HEK293 (cell line): ENCODE measurements around the gene SIRPB1.

Source experiments
- ZNF138 ChIP-seq: fragments of 450-650 bp; formaldehyde crosslinking; IDR thresholded peaks from 2 replicates; pipeline ENCODE4 v1.5.1; 2016; ENCODE audit warnings: missing biosample characterization, missing genetic modification characterization, borderline replicate concordance
- ZNF175 ChIP-seq: fragments of 450-650 bp; formaldehyde crosslinking; IDR thresholded peaks from 2 replicates; pipeline ENCODE4 v1.5.1; 2016; ENCODE audit warnings: missing biosample characterization, missing genetic modification characterization
- ZNF239 ChIP-seq: fragments of 450-650 bp; formaldehyde crosslinking; IDR thresholded peaks from 2 replicates; pipeline ENCODE4 v1.5.1; 2016; ENCODE audit warnings: missing biosample characterization, missing genetic modification characterization
- ZNF311 ChIP-seq: fragments of 450-650 bp; formaldehyde crosslinking; IDR thresholded peaks from 2 replicates; pipeline ENCODE4 v1.5.1; 2017; ENCODE audit warnings: missing biosample characterization, missing genetic modification characterization, borderline replicate concordance
- ZNF433 ChIP-seq: fragments of 450-650 bp; formaldehyde crosslinking; IDR thresholded peaks from 2 replicates; pipeline ENCODE4 v1.5.1; 2016; ENCODE audit warnings: missing biosample characterization, missing genetic modification characterization, low read depth
- ZNF596 ChIP-seq: fragments of 450-650 bp; IDR thresholded peaks from 2 replicates; pipeline ENCODE4 v1.5.0; 2018; ENCODE audit warnings: missing biosample characterization, mild to moderate bottlenecking, missing genetic modification characterization, moderate library complexity
- ZNF626 ChIP-seq: fragments of 450-650 bp; sonication (Bioruptor Pico); formaldehyde crosslinking; IDR thresholded peaks from 2 replicates; pipeline ENCODE4 v1.5.1; 2018; ENCODE audit warnings: missing biosample characterization, missing genetic modification characterization, inconsistent platforms
- ZNF785 ChIP-seq: fragments of 450-650 bp; formaldehyde crosslinking; IDR thresholded peaks from 2 replicates; pipeline ENCODE4 v1.5.1; 2016; ENCODE audit warnings: missing biosample characterization, missing genetic modification characterization
- TF ChIP-seq, protein P1 (sequence below): fragments of 450-650 bp; formaldehyde crosslinking; IDR thresholded peaks from 2 replicates; pipeline ENCODE4 v1.5.1; 2016; ENCODE audit warnings: missing biosample characterization, missing genetic modification characterization
- TF ChIP-seq, protein P2 (sequence below): sonication (generic); formaldehyde crosslinking; IDR thresholded peaks from 2 replicates; pipeline ENCODE4 v1.8.1; 2022; ENCODE audit warnings: mild to moderate bottlenecking, moderate library complexity, missing genetic modification reagents
- TF ChIP-seq, protein P3 (sequence below): fragments of 450-650 bp; formaldehyde crosslinking; IDR thresholded peaks from 2 replicates; pipeline ENCODE4 v1.5.1; 2016; ENCODE audit warnings: missing biosample characterization, missing genetic modification characterization, low read depth
- TF ChIP-seq, protein P4 (sequence below): fragments of 450-650 bp; formaldehyde crosslinking; IDR thresholded peaks from 2 replicates; pipeline ENCODE4 v1.5.1; 2016; ENCODE audit warnings: missing biosample characterization, missing genetic modification characterization

DNA sequence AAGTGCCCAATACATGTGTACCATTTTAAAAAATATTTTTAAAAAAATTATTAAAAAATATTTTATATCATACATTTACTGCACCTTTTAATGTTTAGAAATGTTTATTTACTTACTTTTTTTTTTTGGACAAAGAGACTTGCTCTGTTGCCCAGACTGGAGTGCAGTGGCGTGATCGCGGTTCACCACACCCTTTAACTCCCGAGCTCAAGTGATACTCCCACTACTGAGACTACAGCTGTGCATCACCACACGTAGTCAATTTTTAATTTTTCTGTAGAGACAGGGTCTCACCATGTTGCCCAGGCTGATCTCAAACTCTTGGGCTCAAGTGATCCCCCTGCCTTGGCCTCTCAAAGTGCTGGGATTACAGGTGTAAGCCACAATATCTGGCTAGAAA is 47.0 kb upstream of the SIRPB1 start:
- TF ChIP-seq ZNF138 (tag by site-specific recombination) (no peak), ZNF785 (tag by site-specific recombination) (no peak), ZNF175 (no peak), ZNF311 (tag by site-specific recombination) (no peak), ZNF239 (no peak), ZNF626 (tag by site-specific recombination) (no peak), ZNF433 (no peak), ZNF596 (tag by site-specific recombination) (no peak)
- TF ChIP-seq, protein P1, sequence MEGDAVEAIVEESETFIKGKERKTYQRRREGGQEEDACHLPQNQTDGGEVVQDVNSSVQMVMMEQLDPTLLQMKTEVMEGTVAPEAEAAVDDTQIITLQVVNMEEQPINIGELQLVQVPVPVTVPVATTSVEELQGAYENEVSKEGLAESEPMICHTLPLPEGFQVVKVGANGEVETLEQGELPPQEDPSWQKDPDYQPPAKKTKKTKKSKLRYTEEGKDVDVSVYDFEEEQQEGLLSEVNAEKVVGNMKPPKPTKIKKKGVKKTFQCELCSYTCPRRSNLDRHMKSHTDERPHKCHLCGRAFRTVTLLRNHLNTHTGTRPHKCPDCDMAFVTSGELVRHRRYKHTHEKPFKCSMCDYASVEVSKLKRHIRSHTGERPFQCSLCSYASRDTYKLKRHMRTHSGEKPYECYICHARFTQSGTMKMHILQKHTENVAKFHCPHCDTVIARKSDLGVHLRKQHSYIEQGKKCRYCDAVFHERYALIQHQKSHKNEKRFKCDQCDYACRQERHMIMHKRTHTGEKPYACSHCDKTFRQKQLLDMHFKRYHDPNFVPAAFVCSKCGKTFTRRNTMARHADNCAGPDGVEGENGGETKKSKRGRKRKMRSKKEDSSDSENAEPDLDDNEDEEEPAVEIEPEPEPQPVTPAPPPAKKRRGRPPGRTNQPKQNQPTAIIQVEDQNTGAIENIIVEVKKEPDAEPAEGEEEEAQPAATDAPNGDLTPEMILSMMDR (tag by site-specific recombination), result no peak
- TF ChIP-seq, protein P2, sequence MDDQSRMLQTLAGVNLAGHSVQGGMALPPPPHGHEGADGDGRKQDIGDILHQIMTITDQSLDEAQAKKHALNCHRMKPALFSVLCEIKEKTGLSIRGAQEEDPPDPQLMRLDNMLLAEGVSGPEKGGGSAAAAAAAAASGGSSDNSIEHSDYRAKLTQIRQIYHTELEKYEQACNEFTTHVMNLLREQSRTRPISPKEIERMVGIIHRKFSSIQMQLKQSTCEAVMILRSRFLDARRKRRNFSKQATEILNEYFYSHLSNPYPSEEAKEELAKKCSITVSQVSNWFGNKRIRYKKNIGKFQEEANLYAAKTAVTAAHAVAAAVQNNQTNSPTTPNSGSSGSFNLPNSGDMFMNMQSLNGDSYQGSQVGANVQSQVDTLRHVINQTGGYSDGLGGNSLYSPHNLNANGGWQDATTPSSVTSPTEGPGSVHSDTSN (CRISPR knock-in tag), result no peak
- TF ChIP-seq, protein P3, sequence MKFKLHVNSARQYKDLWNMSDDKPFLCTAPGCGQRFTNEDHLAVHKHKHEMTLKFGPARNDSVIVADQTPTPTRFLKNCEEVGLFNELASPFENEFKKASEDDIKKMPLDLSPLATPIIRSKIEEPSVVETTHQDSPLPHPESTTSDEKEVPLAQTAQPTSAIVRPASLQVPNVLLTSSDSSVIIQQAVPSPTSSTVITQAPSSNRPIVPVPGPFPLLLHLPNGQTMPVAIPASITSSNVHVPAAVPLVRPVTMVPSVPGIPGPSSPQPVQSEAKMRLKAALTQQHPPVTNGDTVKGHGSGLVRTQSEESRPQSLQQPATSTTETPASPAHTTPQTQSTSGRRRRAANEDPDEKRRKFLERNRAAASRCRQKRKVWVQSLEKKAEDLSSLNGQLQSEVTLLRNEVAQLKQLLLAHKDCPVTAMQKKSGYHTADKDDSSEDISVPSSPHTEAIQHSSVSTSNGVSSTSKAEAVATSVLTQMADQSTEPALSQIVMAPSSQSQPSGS, result no peak
- TF ChIP-seq, protein P4, sequence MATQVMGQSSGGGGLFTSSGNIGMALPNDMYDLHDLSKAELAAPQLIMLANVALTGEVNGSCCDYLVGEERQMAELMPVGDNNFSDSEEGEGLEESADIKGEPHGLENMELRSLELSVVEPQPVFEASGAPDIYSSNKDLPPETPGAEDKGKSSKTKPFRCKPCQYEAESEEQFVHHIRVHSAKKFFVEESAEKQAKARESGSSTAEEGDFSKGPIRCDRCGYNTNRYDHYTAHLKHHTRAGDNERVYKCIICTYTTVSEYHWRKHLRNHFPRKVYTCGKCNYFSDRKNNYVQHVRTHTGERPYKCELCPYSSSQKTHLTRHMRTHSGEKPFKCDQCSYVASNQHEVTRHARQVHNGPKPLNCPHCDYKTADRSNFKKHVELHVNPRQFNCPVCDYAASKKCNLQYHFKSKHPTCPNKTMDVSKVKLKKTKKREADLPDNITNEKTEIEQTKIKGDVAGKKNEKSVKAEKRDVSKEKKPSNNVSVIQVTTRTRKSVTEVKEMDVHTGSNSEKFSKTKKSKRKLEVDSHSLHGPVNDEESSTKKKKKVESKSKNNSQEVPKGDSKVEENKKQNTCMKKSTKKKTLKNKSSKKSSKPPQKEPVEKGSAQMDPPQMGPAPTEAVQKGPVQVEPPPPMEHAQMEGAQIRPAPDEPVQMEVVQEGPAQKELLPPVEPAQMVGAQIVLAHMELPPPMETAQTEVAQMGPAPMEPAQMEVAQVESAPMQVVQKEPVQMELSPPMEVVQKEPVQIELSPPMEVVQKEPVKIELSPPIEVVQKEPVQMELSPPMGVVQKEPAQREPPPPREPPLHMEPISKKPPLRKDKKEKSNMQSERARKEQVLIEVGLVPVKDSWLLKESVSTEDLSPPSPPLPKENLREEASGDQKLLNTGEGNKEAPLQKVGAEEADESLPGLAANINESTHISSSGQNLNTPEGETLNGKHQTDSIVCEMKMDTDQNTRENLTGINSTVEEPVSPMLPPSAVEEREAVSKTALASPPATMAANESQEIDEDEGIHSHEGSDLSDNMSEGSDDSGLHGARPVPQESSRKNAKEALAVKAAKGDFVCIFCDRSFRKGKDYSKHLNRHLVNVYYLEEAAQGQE (tag by site-specific recombination), result no peak
